Mesendoderm (in vitro differentiated cells): ENCODE data around the gene C10orf67.

ENCODE experiments used
- DNase-seq: peaks from one replicate; pipeline ENCODE4 v3.0.0; 2013
- H2AK5ac ChIP-seq: 2 replicates; pipeline ENCODE4 v1.6.1; 2013; ENCODE audit warnings: low read length, inconsistent platforms
- H2BK120ac ChIP-seq: 2 replicates; pipeline ENCODE4 v1.6.1; 2013; ENCODE audit warnings: low read depth, mild to moderate bottlenecking, low read length, moderate library complexity, mixed read lengths
- H2BK15ac ChIP-seq: replicated peaks from 2 replicates; pipeline ENCODE4 v1.6.1; 2013; ENCODE audit warnings: low read depth, mild to moderate bottlenecking, moderate library complexity
- H2BK5ac ChIP-seq: 2 replicates; pipeline ENCODE4 v1.6.1; 2013; ENCODE audit warnings: low read length, inconsistent platforms
- H3K18ac ChIP-seq: 2 replicates; pipeline ENCODE4 v1.6.1; 2013; ENCODE audit warnings: mild to moderate bottlenecking, low read length, mixed read lengths
- H3K23ac ChIP-seq: one replicate; pipeline ENCODE4 v1.6.1; 2013; ENCODE audit warnings: low read length
- H3K27ac ChIP-seq: 2 replicates; pipeline ENCODE4 v1.5.1; 2013; ENCODE audit warnings: low read depth, mild to moderate bottlenecking, inconsistent platforms, low read length, moderate library complexity
- H3K27me3 ChIP-seq: 2 replicates; pipeline ENCODE4 v1.6.1; 2013; ENCODE audit warnings: low read length, control low read depth, mild to moderate bottlenecking, inconsistent platforms; ENCODE audit not compliant: insufficient read depth, poor library complexity
- H3K36me3 ChIP-seq: 2 replicates; pipeline ENCODE4 v1.6.1; 2013; ENCODE audit warnings: low read length, inconsistent platforms; ENCODE audit not compliant: control insufficient read depth, insufficient read depth
- H3K4ac ChIP-seq: one replicate; pipeline ENCODE4 v1.6.1; 2013; ENCODE audit warnings: low read depth, mild to moderate bottlenecking, low read length, moderate library complexity
- H3K4me1 ChIP-seq: 2 replicates; pipeline ENCODE4 v1.6.1; 2013; ENCODE audit warnings: low read depth, low read length, inconsistent platforms; ENCODE audit not compliant: control insufficient read depth
- H3K4me2 ChIP-seq: 2 replicates; pipeline ENCODE4 v1.6.1; 2013; ENCODE audit warnings: low read length
- H3K4me3 ChIP-seq: 2 replicates; pipeline ENCODE4 v1.5.1; 2013; ENCODE audit warnings: mild to moderate bottlenecking, low read length
- H3K56ac ChIP-seq: one replicate; pipeline ENCODE4 v1.6.1; 2013; ENCODE audit warnings: low read length
- H3K79me1 ChIP-seq: 2 replicates; pipeline ENCODE4 v1.6.1; 2013; ENCODE audit warnings: low read length, inconsistent platforms
- H3K79me2 ChIP-seq: 2 replicates; pipeline ENCODE4 v1.6.1; 2013; ENCODE audit warnings: mild to moderate bottlenecking, low read length; ENCODE audit not compliant: control insufficient read depth, insufficient read depth
- H3K9ac ChIP-seq: 2 replicates; pipeline ENCODE4 v1.6.1; 2013; ENCODE audit warnings: low read length, inconsistent platforms
- H4K5ac ChIP-seq: one replicate; pipeline ENCODE4 v1.6.1; 2013; ENCODE audit warnings: low read length
- H4K8ac ChIP-seq: one replicate; pipeline ENCODE4 v1.6.1; 2013; ENCODE audit warnings: low read depth, mild to moderate bottlenecking, control low read depth, low read length, moderate library complexity
- WGBS: extraction: QIAGEN DNeasy Blood & Tissue Kit; methylation state at CpG from one replicate; pipeline ENCODE4 v1.1.7; 2013; ENCODE audit warnings: low lambda C conversion rate, missing lambda C conversion rate; ENCODE audit not compliant: insufficient coverage; ENCODE audit errors: extremely low coverage; 5-methylcytosine and 5-hydroxymethylcytosine counted together

Gene C10orf67

GRCh38 chr10:23326544-23327307 is 17.9 kb downstream of the C10orf67 start:
- H2BK15ac ChIP-seq: no peak overlapping the region
- H4K5ac ChIP-seq: no peak overlapping the region
- H3K27ac ChIP-seq: no peak overlapping the region
- no peak overlapping the region for H2BK5ac ChIP-seq
- no peak overlapping the region for H3K4me2 ChIP-seq
- no peaks in the 10 kb centered on the region for H3K36me3 ChIP-seq
- H3K79me2 ChIP-seq: no peaks in the 10 kb centered on the region
- no peaks in the 10 kb centered on the region for H3K27me3 ChIP-seq
- H3K56ac ChIP-seq: no peak overlapping the region
- H3K4me3 ChIP-seq: no peak overlapping the region
- H2BK120ac ChIP-seq: no peak overlapping the region
- WGBS: no CpG with 5 or more reads among the region's 5 CpGs
- no peaks in the 10 kb centered on the region for H3K4me1 ChIP-seq
- H3K9ac ChIP-seq: no peak overlapping the region
- H3K23ac ChIP-seq: no peak overlapping the region
- H3K4ac ChIP-seq: no peak overlapping the region
- DNase-seq: no peak
- H4K8ac ChIP-seq: no peak overlapping the region
- no peak overlapping the region for H3K18ac ChIP-seq
- no peak overlapping the region for H2AK5ac ChIP-seq
- H3K79me1 ChIP-seq: no peaks in the 10 kb centered on the region

DNA sequence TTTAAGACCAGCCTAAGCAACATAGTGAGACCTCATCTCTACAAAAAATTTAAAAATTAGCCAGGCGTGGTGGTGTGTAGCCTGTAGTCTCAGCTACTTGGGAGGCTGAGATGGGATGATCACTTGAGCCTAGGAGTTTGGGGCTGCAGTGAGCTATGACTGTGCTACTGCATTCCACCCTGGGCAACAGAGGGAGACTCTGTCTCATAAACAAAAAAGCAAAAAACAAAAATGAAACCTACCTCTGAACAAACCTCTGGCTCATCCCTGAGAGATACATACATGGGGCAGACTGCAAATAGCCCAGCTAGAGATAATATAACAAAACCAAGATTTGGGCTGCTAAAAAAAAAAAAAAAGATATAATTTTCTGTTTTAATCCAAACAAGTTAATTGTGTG is 19.5 kb downstream of the C10orf67 start:
- no peaks in the 10 kb centered on the region for H3K27me3 ChIP-seq
- no peak overlapping the region for H4K8ac ChIP-seq
- H2BK5ac ChIP-seq: no peak overlapping the region
- H2BK15ac ChIP-seq: no peak overlapping the region
- H2BK120ac ChIP-seq: no peak overlapping the region
- H3K4me1 ChIP-seq: no peaks in the 10 kb centered on the region
- H3K18ac ChIP-seq: no peak overlapping the region
- H3K56ac ChIP-seq: no peak overlapping the region
- no peak overlapping the region for H4K5ac ChIP-seq
- no peak overlapping the region for H3K4me2 ChIP-seq
- DNase-seq: no peak
- H3K9ac ChIP-seq: no peak overlapping the region
- no peak overlapping the region for H3K23ac ChIP-seq
- no peak overlapping the region for H3K4ac ChIP-seq
- H3K79me1 ChIP-seq: no peaks in the 10 kb centered on the region
- H3K4me3 ChIP-seq: no peak overlapping the region
- H3K79me2 ChIP-seq: no peaks in the 10 kb centered on the region
- WGBS: no CpG with 5 or more reads among the region's 1 CpG
- H3K27ac ChIP-seq: no peak overlapping the region
- no peak overlapping the region for H2AK5ac ChIP-seq
- no peaks in the 10 kb centered on the region for H3K36me3 ChIP-seq

GRCh38 chr10:23324351-23324750 is 20.2 kb downstream of the C10orf67 start:
- Histone ChIP-seq H3K27ac (no peak overlapping the region), H3K79me2 (no peaks in the 10 kb centered on the region), H3K4me1 (no peaks in the 10 kb centered on the region), H3K4ac (no peak overlapping the region), H3K56ac (no peak overlapping the region), H3K9ac (no peak overlapping the region), H3K18ac (no peak overlapping the region), H3K23ac (no peak overlapping the region), H2BK120ac (no peak overlapping the region), H2AK5ac (no peak overlapping the region), H3K4me2 (no peak overlapping the region), H3K4me3 (no peak overlapping the region), H2BK15ac (no peak overlapping the region), H4K5ac (no peak overlapping the region), H3K36me3 (no peaks in the 10 kb centered on the region), H2BK5ac (no peak overlapping the region), H4K8ac (no peak overlapping the region), H3K79me1 (no peaks in the 10 kb centered on the region), H3K27me3 (no peaks in the 10 kb centered on the region)
- no peak for DNase-seq
- no CpG with 5 or more reads among the region's 1 CpG for WGBS

- Histone ChIP-seq H3K79me2 (no peaks in the 10 kb centered on the region), H3K4me1 (no peaks in the 10 kb centered on the region), H3K27me3 (no peaks in the 10 kb centered on the region), H3K56ac (no peak overlapping the region), H3K18ac (no peak overlapping the region), H4K8ac (no peak overlapping the region), H3K4me3 (no peak overlapping the region), H2BK120ac (no peak overlapping the region), H2BK15ac (no peak overlapping the region), H2BK5ac (no peak overlapping the region), H3K79me1 (no peaks in the 10 kb centered on the region), H3K23ac (no peak overlapping the region), H3K9ac (no peak overlapping the region), H3K36me3 (no peaks in the 10 kb centered on the region), H3K4me2 (no peak overlapping the region), H3K27ac (no peak overlapping the region), H2AK5ac (no peak overlapping the region), H4K5ac (no peak overlapping the region), H3K4ac (no peak overlapping the region)
- DNase-seq: no peak
- WGBS: no CpG with 5 or more reads among the region's 1 CpG
Observed at GRCh38 chr10:23322082-23322481, 22.5 kb downstream of the C10orf67 start.

DNA sequence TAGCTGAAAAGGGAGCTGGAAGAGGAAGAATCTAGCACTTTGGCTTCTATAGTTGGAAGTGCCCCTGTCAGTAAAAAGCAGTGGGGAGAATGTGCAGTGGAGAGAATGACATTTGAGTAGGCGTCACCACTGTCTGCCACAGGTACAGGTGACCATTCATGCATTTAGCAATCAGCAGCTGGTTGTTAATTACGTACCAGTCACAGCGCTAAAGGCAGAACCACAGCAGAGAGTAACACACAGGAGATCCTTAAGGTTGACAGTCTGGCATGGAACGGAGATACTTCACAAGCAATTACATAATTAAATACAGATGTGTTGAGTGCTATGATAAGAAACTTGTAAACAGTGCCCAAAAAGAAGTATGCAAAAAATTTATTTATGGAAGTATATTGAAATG is 24.8 kb downstream of the C10orf67 start:
- Histone ChIP-seq H3K4me3 (no peak overlapping the region), H2AK5ac (no peak overlapping the region), H3K4me1 (no peaks in the 10 kb centered on the region), H3K79me1 (no peaks in the 10 kb centered on the region), H3K36me3 (no peaks in the 10 kb centered on the region), H3K27me3 (no peaks in the 10 kb centered on the region), H3K4ac (no peak overlapping the region), H4K5ac (no peak overlapping the region), H3K56ac (no peak overlapping the region), H3K9ac (no peak overlapping the region), H2BK120ac (no peak overlapping the region), H3K23ac (no peak overlapping the region), H3K4me2 (no peak overlapping the region), H3K79me2 (no peaks in the 10 kb centered on the region), H2BK5ac (no peak overlapping the region), H3K27ac (no peak overlapping the region), H3K18ac (no peak overlapping the region), H4K8ac (no peak overlapping the region), H2BK15ac (no peak overlapping the region)
- no peak for DNase-seq
- WGBS: no CpG with 5 or more reads among the region's 4 CpGs

DNA sequence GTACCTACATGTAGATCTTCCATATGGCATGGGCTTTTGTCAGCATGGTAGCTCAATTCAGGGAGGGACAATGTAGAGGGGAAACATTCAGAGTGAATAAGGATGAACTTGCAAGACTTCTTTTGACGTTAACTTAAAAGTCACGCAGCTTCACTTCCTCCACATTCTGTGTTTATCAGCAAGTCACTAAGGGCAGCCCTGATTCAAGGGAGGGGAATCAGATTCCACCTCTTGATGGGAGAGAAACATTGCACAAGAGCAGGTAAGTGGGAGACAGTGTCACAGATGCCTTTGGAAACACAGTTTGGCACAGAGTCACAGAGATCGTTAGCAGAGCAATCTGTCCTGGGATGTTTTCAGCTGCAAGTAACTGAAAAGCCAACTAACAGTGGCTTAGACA is 26.2 kb downstream of the C10orf67 start:
- H3K18ac ChIP-seq: no peak overlapping the region
- no peak overlapping the region for H3K4me3 ChIP-seq
- no peak overlapping the region for H3K27ac ChIP-seq
- H3K79me2 ChIP-seq: no peaks in the 10 kb centered on the region
- DNase-seq: no peak
- H2BK15ac ChIP-seq: no peak overlapping the region
- no peak overlapping the region for H2AK5ac ChIP-seq
- H3K56ac ChIP-seq: no peak overlapping the region
- no peaks in the 10 kb centered on the region for H3K36me3 ChIP-seq
- H2BK5ac ChIP-seq: no peak overlapping the region
- H3K27me3 ChIP-seq: no peaks in the 10 kb centered on the region
- WGBS: no CpG with 5 or more reads among the region's 3 CpGs
- no peak overlapping the region for H2BK120ac ChIP-seq
- no peaks in the 10 kb centered on the region for H3K79me1 ChIP-seq
- no peak overlapping the region for H3K23ac ChIP-seq
- no peak overlapping the region for H3K9ac ChIP-seq
- no peak overlapping the region for H4K8ac ChIP-seq
- H4K5ac ChIP-seq: no peak overlapping the region
- no peak overlapping the region for H3K4ac ChIP-seq
- no peaks in the 10 kb centered on the region for H3K4me1 ChIP-seq
- H3K4me2 ChIP-seq: no peak overlapping the region
